Activated CD4-positive, alpha-beta T cell treated with anti-CD3 and anti-CD28 coated beads for 1 hour (primary cell): ENCODE data around the gene PDE4B.
"Not testable (repeated sequence)": the region's sequence is repeated elsewhere in the genome, so short reads cannot be mapped to it uniquely, and the experiment has no call there.

Experiments used
- DNase-seq: peaks from one replicate; pipeline ENCODE4 v3.0.0-alpha.2; 2020

The PDE4B gene

GRCh38 chr1:65817891-65818290 lies 25.2 kb downstream of the PDE4B start:
- no peak for DNase-seq

DNA sequence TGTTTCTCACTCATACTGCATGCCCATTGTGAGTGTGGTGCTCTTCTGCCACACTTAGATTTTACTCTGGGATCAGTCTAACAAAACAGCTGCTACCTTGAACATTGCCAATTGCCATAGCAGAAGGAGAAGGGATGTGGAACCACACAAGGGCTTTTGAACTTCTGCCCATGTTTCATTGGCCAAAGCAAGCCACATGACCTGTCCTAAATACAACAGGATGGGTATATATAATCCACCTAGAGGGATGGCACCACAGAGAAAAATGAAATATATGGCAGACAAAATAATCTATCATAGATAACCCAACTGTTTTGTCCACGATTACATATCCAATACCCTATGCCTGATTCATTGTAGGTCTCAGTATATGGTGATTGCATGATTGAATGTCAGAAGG lies 26.3 kb downstream of the PDE4B start:
- no peak for DNase-seq

DNA sequence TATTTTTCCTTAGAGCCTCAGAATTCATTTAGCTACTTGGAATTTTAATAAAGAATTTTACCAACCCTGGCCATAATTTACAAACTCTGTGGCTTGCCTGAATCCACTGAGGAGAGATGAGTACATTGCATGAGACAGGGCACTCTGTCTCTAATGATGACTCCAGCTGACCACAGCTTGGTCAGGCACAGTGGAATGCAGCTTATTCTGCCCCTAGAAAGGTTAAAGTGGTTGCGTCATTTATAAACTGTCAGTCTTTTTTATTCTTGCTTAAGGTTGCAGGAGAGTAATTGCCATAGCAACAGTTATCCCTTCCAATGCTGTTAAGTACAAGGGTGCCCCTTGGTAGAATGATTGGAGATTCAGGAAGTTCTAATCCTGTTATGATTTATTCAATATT lies 28.3 kb downstream of the PDE4B start:
- no peak for DNase-seq

GRCh38 chr1:65821386-65821785 lies 28.7 kb downstream of the PDE4B start:
- DNase-seq = no peak

DNA sequence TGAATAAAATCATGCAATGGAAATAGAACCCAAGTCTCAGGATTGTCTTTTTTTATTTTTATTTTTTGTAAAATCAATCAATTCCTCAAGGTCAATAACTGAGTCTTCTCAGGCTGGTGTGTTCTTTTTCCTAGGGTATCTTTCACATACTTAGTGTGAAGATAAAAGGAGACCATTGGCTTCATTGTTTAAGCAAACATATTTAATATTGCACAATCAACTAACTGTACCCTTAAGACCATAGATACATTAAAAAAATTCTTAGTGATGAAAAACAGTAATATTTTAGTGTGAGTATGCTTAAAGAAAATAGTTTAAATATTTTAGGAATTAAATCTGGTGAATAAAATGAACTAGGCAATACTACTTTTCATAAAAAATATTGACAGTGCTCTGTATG lies 31.4 kb downstream of the PDE4B start:
- no peak for DNase-seq

GRCh38 chr1:65825741-65826140 lies 33.0 kb downstream of the PDE4B start:
- DNase-seq = no peak

DNA sequence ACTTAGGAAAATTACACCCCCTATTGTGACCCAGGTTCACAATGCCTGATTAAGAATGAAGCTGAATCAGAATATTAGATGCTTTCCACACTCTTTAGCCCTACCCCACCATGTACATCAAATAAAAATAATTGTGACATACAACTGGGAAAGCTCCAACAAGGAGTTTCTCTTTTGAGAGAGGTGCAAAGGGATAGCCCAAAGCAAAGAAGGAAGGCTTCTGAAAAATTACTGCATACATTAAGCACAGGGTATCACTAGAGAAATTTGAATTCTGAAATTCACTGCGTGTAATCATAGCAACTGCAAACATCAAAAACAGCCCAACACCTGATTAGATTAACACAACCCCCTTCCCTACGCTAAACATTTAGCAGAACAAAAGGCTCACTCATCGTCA lies 34.1 kb downstream of the PDE4B start:
- DNase-seq = no peak

DNA sequence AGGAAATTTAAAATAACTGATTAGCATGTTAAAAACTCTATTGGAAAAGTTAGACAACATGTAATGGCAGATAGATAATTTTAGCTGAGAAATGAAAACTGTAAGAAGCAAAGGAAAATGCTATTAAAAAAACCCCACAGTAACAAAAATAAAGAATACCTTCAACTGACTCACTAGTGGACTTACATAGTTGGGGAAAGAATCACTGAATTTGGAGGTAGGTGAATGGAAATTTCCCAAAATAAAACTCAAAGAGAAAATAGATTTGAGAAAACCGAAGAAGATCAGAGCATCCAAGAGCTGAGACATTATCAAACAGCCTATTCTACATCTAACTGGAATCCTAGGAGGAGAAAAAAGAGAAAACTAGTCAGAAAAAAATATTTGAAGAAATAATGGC lies 34.7 kb downstream of the PDE4B start:
- no peak for DNase-seq

DNA sequence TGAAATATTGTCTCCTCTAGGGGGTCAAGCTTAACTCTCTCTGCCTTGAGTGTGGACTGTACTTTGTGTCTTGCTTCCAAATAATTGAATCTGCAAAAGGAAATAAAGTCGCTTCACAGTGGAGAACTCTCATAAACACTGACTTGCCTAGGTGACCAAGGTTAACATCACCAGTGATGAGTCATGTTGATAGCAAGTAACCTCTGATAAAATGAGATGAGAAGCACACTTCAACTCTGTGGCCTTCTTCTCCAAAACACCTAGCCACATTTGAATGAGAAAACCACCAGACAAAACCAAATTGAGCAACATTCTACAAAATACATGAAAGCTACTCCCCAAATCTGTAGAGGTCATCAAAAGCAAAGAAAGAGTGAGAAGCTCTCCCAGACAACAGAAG lies 37.6 kb downstream of the PDE4B start:
- no peak for DNase-seq

DNA sequence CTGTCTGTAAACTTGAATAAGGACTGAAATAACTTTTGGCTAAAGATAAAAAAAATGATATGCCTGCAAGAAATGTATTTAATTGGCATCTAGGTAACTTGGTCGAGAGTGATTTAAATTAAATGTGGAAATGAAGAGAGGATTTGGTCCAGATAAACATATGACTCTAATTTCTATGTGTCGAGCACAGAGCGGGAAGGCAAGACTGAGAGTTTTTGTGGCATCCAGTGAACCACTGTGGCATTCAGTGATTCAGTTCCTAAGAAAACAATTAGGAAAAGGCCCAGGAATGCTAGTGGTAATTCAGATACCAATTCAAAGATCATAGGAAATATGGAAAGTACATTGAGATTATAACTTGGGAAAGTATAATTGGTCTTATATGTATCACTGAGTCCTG lies 39.6 kb downstream of the PDE4B start:
- no peak for DNase-seq

- DNase-seq = no peak
Measured at GRCh38 chr1:65836686-65837085, 44.0 kb downstream of the PDE4B start.

DNA sequence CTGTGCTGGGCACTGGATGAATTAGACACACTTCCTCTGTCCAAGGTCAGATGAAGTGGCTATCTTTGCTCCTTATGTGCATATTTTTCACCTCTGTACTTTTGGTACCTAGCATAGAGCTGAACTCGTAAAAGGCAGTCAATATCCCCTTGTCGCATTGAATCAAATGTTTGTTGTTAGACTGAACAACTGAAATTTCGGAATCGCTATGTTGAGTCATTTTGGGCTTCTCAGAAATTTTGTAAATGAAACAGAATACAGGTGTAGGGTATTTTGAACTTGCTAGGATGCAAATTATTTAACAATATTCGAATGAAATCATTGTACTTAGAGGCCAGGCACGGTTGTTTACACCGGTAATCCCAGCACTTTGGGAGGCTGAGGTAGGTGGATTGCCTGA lies 48.0 kb downstream of the PDE4B start:
- DNase-seq = no peak

GRCh38 chr1:65844296-65844695 lies 51.6 kb downstream of the PDE4B start:
- no peak for DNase-seq

- DNase-seq = no peak
Measured at GRCh38 chr1:65844821-65845534, 52.3 kb downstream of the PDE4B start.

- no peak for DNase-seq
Measured at GRCh38 chr1:65845535-65846060, 52.9 kb downstream of the PDE4B start.

DNA sequence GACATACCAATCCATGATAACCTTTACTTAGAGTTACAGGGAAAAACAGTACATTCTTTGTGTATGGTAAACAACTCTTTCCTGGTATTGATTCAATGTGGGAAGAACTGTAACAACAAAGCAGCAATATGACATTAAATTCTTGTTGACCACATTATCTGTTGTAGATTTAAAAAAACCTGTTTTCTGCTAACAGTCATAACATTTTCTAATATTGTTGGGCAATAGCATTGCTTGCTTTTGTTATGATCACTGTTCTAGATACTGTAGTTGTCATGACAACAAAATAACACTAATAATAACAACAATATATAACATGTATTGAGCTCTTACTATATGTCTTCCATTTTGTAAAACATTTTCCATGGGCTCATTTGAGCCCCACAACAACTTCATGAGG lies 54.2 kb downstream of the PDE4B start:
- no peak for DNase-seq

DNA sequence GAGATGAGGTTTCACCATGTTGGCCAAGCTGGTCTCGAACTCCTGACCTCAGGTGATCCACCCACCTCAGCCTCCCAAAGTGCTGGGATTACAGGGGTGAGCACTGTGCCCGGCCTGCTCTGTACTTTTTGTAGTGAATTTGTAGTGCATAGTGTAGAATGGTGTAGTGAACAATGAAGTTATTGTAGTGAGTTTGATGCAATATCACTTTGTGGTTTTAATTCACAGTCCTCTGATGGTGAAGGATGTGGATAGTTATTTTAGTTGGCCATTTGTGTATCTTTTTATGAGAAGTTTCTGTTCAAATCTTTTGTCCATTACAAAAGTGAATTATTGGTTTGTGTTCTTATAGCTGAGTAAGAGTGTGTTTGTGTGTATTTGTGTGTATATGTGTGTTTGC lies 57.6 kb downstream of the PDE4B start:
- no peak for DNase-seq

- DNase-seq = not testable (repeated sequence)
Measured at GRCh38 chr1:65856591-65856990, 63.9 kb downstream of the PDE4B start.

- no peak for DNase-seq
Measured at GRCh38 chr1:65866439-65866838, 73.7 kb downstream of the PDE4B start.

DNA sequence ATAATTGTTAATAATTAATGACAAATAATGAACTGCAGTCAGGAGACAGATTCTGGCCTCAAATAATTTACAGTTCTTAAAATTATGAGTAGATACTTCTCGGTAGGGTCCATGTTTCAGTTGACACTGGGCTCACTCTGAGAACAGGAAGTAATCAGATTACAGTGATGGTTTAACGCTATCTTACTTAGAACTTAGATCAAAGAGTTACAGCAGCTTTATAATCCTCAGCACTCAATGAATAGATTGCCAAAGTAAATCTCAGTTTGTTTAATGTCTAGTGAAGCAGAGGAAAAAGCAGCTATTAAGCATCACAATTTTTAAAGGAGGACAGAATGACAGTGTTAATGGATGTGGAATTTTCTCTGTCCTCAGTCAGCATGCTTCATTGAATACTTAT lies 79.6 kb downstream of the PDE4B start:
- no peak for DNase-seq

DNA sequence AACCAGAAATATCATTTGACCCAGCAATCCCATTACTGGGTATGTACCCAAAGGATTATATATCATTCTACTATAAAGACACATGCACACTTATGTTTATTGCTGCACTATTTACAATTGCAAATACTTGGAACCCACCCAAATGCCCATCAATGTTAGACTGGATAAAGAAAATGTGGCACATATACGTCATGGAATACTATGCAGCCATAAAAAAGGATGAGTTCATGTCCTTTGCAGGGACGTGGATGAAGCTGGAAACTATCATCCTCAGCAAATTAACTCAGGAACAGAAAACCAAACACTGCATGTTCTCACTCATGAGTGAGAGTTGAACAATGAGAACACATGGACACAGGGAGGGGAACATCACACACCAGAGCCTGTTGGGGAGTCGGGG lies 85.6 kb downstream of the PDE4B start:
- DNase-seq = not testable (repeated sequence)

DNA sequence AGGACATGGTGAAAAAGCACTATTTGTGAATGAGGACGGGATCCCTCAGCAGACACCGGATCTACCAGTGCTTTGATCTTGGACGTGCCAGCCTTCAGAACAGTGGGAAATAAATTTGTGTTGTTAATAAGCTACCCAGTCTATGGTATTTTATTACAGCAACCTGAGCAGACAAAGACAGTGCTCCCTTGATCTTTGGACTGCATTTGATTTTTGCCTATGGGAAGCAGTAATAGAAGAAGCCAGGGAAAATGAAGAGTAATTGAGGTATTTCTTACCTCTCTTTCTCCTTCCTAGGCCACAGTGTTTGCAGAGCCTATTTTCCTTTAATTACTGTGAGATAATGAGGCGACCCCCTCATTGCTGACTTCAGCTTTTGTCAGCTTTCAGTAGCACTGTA lies 87.9 kb downstream of the PDE4B start:
- no peak for DNase-seq

- no peak for DNase-seq
Measured at GRCh38 chr1:65881067-65881594, 88.4 kb downstream of the PDE4B start.

DNA sequence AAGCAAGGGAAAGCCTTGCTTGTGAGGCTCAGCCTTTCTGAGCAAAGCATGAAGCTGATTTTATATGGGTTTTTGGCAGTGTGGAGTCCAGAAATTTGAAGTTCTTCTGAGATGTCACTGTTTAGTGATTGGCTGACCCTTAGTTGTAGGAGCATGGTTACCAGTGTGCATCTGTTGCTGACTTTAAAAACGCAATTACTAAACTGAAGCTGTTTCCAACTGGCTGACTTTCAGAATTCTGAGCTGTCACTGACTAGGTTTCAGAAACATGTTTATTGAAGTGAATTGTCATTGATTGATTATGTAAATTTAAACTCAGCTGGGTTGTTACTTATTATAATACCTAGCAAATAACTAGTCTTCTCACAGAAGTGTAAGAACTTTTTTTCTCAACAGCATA lies 89.4 kb downstream of the PDE4B start:
- DNase-seq = no peak

DNA sequence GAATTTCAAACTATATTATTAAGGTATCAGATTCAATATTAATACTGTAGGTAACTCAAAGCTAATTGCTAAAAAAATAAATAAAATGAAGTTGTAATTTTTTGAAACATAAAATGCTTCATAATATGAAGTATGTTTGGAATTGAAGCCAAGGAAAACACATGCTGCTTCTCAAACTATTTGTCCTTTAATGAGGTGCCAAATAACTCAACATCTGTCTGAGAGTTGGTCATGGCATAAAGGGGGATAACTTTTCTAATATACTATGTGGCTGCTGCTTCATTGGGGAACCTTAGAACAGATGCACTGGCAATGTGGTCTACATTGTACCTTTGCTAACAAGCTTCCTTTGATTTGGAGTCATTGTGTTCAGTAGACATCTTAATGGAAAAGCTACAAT lies 96.7 kb downstream of the PDE4B start:
- DNase-seq = no peak
